HG03342 (cell line): ENCODE measurements around the gene PIP5KL1.
A peak's percentile ranks its signal among the peaks of the same experiment; 100 is the strongest.

Experiments used
- ATAC-seq: cut with Tn5 transposase; IDR thresholded peaks from one replicate; pipeline ENCODE4 v1.9.1; 2021; ENCODE audit warnings: mild to moderate bottlenecking, moderate library complexity; ENCODE audit not compliant: unreplicated experiment

PIP5KL1 gene

DNA sequence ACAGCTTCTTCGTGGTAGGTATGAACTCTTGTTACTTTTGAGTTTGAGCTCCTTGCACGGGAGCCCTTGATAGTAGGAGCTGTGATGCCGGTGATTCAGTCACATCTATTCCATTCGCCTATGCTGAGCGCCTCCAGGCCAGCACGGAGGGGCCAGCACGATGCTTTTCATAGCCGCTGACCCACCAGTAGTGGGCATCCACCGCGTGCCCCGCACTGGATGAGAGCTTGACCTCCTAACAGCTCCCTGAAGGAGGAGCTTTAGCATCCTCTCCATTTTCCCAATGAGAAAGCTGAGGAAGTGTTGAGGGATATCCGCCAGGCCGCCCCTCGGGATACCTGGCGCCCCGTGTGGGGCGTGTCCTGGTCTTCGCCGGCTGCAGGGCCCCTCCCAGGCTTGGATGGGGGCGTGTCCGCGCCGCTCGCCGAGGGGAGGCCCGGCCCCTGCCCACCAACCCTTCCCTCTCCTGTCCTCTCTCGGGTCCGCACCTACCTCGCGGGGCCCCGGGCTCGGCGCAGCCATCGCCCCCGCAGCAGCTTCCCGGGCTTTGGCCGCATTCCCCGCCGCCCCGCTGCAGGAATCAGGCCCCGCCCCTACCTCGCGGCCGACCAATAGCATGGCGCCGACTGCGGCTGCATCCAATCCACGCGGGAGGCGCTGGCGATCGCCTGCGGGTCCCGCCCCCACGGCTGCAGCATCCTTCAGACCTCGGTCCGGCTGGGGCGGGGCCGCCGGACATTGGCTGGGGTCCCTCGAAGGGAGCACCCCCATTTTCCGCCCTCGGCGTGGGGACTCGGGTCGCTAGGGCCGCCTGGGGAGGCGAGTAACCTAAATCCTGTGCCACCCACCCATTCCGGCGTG, at the start of gene PIP5KL1:
PIP5KL1 (minus strand) TSS at position 547 of the 861 bp plus-strand sequence; CDS start at position 522, 25 bp downstream.
- ATAC-seq: peak; percentile 73

GRCh38 chr9:127980060-127980705, 49.6 kb upstream of the PIP5KL1 start:
- peak; percentile 21 for ATAC-seq

GRCh38 chr9:127979333-127980059, 48.9 kb upstream of the PIP5KL1 start:
- no peak for ATAC-seq

- ATAC-seq: no peak
These were observed 48.4 kb upstream of the PIP5KL1 start for GRCh38 chr9:127979015-127979332.

- no peak for ATAC-seq
These were observed 47.5 kb upstream of the PIP5KL1 start for GRCh38 chr9:127977884-127978647.

GRCh38 chr9:127977009-127977883, 46.7 kb upstream of the PIP5KL1 start:
- no peak for ATAC-seq

- no peak for ATAC-seq
These were observed 45.9 kb upstream of the PIP5KL1 start for GRCh38 chr9:127976498-127976897.

DNA sequence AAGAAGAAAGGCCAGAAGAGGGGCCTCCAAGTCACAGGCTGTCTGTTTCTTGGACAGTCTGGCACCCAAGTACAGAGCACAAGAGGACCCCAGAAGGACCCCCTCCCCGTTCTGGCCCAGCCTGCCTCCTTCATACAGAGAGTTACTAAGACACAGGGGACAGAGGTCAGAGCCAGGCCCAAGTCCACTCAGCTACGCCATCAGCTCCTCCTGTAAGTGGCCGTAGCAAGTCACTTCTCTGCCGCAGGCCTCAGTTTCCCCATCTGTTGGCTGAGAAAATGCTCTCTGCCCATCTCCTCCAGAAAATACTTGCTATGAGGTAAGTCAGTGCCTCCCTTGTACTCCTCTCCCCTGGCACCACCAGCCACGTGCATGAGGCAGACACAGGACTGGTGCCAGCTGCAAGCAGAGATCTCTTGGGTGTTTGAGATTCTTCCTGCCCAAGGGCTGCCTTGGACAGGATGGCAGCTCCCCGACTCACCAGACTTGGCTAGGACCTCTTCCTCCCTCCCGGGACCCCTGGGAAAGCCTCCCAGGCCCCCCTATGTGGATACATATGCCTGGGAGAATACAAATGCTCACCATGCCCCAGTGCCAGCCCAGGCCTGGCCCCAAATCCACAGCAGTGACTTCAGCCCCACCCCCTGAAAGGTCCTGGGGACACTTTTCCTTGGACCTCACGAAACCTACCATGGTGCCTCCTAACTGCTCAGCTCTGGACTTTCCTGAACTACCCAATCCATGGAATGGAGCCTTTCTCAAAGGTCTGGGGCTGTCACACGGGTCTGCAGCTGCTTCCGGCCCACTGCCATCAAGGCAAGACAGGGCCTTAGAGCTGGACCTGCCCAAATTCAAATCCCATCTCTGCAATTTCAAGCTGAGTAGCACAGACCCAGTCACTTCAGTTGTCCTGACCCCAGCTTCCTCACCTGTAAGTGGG, 45.1 kb upstream of the PIP5KL1 start:
- no peak for ATAC-seq

GRCh38 chr9:127974769-127975261, 44.2 kb upstream of the PIP5KL1 start:
- no peak for ATAC-seq

GRCh38 chr9:127974001-127974768, 43.6 kb upstream of the PIP5KL1 start:
- no peak for ATAC-seq

DNA sequence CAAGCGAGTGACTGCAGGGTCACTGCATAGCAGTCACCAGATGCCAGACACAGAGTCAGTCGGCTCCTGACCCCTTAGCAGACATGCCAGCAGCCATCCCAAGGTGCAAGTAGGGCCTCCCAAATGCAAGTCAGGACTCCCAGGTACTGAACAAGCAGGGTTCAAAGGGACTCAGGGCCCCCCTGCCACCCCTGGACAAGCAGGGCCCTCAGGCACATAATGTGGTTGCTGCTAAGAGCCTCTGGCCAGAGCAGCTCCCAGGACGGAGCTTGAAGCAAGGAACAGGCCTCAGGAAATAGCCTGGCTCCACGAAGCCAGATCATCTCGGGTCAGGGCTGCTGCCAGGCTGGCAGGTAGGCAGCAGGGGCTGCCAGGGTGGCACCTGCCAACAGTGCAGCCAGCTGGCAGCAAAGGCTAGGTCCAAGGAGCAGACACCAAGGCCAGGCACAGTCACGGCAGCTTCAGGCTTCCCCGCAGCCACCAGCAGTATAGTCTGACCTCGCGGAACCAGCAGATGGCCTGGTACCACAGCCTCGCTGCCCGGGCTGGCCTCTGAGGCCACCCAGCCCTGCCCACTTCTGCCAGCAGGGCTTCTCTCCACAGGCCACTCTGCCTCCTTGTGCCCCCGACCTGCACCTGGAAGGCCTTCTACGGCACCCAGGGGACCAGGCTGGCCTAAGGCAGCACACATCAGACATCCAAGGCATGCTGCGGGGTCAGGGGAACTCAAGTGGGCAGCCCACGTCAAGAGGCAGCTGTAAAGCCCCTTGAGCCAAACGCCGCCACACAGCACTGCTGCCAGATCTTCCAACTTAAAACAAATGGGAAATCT, 42.8 kb upstream of the PIP5KL1 start:
- no peak for ATAC-seq

- ATAC-seq: no peak
These were observed 41.8 kb upstream of the PIP5KL1 start for GRCh38 chr9:127972236-127972871.

DNA sequence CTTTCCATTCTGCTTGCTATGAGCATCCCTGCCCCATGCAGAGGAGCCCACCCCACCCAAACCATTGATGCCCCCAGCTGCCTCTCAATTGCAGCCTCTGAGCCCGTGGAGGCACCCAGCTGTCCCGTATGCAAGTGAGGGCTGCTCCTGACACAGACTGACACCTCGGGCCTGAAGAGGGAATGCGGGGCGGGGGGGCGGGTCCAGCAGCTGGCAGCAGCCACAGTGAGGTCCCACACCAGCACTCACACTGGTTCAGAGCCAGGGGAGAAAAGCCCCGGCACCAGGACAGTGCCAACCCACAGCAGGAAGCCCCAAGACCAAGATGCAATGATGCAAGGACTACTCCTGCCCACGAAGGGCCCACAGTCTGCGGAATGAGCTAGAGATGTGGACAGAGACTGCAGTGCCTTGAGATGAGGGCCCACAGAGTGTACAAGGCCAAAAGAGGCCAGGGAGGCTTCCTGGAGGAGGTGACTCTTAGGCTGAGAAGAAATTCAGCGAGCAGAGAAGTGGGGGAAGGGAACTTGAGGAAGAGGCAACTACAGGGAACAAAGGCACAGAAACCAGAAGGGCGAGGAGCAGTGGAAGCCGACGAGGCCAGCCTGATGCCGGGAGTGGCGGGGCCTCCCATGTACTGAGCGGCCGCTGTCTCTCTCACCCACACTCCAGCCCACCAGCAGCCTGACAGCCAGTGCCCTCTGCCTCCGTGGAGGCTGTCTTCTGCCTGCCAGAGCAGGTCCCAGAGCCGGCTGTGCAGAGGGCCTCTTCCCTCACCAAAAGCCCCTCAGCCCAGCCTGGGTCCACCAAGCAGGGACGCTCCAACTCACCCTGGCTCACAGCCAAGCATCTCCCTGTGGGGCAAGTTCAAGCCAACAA, 41.0 kb upstream of the PIP5KL1 start:
- no peak for ATAC-seq

GRCh38 chr9:127970401-127971313, 40.1 kb upstream of the PIP5KL1 start:
- ATAC-seq: peak; percentile 76
